NCI-H1417 (cell line): ENCODE data around the gene AOPEP.
"Not testable (repeated sequence)": the region's sequence is repeated elsewhere in the genome, so short reads cannot be mapped to it uniquely, and the experiment has no call there.

Experiments
- DNase-seq, 3 experiments: peaks; one replicate each; lab custom pipeline; 2025; lab: John Stamatoyannopoulos, UW

The AOPEP gene

DNA sequence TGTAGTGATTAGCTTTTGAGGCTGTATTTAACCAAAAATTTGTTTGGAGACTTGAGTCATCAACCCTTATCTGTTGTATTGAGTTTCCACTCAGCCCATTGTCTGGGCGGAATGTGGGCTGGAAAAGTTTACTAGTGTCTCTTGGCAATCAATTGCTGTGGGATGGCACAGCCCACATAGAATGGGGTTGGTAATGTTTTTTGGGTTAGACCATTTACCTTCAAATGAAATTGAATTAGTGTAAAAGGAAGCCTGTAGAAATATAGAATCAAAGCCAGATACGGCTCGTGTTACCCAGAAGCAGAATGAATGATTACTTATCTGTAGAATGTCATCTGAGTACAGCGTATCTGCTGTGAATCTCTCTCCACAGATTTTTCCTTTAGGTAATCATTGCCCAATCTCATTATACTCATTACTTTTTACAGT lies 142.9 kb downstream of the AOPEP start:
- DNase-seq, result no peak

DNA sequence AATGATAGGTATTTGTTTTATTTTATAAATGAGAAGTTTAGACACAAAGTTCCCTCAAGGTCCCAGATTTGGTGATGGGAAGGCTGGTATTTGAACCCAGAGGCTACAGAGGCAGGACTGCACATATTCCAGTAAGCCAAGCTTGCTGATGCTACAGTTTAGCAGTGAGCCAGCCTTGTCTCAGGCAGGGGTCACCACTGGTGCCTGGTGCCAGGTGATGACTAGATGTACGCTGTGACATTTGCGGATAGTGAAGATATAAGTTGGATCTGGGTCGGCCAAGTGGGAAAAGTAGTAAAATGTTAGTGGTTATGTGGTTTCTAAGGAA lies 143.9 kb downstream of the AOPEP start:
- no peak for DNase-seq

DNA sequence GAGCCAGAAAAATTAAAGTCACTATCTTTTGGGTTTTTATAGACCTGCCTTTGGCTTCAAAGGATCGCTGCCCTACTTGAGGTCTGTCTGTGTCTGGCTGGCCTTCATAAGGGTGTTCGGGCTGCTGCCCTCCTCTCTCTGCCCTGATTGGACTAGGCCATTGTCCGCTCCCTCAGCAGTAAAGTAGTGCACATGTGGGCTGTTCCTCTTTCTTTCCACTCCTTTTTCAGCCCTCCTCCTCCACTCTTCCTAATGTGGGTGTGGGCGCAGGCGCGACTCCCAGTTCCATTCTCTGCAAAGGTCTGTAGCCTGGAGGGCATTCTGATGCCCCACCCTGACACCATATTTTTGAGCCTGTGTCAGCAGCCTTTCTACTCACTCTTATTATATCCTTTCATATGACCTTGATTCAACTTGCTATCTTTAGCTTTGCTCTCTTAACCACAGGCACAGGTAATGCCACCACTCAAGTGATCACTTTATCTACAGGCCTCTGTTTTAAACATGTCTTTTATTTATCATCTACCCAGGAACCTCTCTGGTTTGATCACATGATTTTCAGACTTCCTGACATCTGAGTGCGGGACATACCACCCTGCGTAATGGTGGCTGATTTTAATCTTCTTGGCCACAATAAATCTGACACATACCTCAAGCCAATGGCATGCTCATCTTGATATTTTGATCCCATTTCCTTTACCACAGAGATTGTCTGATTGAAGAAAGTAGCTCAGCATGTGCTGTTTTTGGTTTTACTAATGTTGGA lies 144.5 kb downstream of the AOPEP start:
- DNase-seq, result no peak

DNA sequence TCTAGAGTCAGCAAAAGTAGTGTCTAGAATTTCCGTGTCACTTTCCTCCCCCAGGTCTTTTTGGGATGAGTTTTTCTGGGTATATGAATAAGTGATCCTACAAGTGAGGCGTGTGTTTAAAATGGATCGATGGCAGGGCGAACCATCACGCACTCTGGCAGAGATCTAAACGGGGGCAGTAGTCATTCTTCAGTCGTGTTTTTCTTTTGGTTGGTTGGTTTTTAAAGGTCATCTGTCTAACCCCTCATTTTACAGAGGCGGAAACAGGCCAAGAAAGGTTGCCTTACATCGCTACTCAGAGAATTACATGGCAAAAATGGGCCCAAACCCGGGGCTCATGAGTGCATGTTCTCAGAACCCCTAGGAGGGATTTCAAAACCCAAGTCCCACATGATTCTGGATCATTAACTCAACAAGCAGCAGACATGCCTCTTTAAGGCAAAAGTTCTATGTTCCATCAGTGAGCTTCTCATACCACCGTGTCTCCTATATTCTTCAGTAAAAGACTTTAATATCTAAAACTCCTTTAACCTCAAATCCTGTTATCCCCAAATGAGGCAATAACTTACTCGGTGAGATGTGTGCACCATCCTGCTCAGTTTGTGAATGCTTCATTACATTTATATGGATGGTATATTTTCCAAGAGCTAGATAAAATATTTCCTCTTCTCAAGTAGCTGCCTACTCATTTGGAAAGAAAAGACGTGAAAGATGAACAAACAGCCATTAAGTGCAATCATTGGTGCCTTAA lies 145.8 kb downstream of the AOPEP start:
- peak in 1 of 3 experiments; percentile 5 for DNase-seq

DNA sequence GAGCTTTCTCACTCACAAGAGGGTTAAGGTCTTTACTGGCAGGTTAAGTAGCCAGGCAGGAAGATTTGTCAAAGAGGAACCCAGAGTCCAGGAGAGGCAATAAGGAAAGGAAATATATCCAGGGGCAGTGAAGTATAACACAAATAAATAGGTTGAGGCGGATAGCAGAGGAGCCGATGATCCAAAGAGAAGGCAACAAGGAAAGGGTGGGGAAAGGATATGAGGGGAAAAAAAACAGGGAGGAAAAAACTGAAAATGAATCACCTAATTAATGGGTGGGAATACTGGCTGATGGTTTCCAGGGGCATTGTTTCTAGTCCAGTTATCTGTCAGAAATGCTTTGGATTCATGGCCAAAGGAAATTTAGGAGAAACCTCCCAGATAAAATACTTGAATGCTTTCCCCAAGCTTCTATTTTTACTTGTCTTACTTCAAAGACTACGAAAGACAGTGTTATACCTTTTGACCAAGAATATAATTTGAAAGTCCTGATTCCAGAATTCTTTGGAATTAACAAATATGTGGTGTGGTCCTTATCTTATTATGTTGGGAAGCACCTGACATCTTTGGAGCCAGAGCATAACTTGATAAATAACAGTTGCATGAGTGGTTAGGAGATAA lies 146.5 kb downstream of the AOPEP start:
- DNase-seq, result no peak

DNA sequence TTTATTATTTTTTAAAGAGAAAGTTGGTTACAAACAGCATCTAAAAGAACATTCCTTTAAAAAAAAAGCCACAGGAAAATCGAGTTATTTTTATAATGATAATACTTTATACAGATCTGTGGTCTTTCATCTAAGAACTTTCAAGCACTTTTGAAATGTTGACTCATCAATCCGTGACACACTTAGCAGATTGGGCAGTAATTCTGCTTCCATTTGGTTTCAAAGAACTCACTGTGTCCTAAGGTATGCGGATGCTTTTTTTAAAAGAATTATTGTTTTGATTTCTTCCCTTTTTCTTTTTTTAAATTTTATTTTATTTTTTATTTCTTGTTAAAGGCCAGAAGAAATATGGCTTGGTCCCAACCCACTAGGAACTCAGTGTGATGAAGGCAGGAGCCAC lies 147.8 kb downstream of the AOPEP start:
- DNase-seq, result no peak

DNA sequence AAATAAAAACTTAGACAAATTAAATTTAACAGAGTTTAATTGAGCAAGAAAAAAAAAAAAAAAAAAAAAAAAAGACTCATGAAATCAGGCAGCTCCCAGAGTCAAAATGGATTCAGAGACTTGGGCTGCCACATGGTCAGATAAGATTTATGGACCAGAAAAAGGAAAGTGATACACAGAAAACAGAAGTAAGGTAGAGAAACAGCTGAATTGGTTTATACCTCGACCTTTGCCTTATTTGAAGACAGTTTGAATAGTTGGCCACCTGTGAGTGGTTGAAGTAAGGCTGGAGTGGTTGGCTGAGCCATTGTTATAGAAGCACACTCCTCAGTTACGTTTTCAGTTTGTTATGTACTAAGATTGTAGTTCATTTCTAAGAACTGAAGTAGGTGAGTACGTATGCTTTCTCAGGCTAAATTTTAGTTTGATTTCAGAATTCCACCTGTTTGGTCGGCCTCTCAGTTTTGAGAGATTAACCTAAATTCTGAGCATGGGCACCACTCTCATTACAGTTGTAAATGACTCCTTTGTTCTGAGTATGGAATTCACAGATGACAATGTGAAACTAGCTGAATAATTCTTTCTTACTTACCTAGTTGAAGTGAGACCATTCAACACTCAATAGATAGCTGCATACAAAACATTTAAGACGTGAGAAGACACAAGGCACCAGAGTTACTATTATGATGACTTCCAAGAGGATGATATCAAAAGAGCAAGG lies 149.0 kb downstream of the AOPEP start:
- DNase-seq, result no peak

DNA sequence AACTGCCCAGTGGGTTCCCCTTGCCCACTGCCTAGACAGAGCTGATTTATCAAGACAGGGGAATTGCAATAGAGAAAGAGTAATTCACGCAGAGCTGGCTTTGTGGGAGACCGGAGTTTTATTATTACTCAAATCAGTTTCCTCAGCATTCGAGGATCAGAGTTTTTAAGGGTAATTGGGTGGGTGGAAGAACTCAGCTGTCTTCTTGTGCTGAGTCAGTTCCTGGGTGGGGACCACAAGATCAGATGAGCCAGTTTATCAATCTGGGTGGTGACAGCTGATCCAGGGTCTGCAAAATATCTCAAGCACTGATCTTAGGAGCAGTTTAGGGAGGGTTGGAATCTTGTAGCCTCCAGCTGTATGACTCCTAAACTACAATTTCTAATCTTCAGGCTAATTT lies 152.3 kb downstream of the AOPEP start:
- DNase-seq, result not testable (repeated sequence)

DNA sequence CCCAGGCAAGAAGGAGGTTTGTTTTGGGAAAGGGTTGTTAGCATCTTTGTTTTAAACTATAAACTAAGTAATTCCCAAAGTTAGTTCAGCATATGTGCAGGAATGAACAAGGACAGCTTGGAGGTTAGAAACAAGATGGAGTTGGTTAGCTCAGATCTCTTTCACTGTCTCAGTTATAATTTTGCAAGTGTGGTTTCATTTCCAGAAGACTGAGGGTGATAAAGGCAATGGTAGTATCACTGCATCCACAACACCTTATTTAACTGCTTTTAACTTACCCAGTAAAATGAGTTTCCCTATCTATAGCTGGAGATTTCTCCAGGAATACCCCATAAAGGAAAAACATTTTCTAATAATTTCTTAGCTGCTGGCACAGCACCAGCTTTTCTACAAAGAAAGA lies 152.7 kb downstream of the AOPEP start:
- no peak for DNase-seq

DNA sequence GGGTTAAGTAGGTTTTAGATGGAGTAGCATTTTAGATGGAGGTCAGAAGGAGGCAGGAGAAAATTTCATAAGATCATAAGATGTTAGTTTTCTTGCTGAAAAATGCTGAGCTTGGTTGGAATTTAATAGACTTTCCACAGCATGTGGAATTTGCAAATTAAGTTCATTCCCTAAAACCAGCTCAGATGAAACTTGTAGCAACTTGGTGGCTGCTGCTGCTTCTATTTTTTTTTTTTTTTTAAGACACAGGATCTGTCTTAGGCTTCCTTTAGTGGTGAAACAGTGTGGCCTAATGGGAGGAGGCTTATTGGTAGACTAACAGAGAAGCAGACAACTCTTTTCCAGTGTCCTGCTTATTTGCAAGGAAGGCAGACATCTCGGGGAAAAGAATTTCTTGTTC lies 154.5 kb downstream of the AOPEP start:
- DNase-seq, result no peak

DNA sequence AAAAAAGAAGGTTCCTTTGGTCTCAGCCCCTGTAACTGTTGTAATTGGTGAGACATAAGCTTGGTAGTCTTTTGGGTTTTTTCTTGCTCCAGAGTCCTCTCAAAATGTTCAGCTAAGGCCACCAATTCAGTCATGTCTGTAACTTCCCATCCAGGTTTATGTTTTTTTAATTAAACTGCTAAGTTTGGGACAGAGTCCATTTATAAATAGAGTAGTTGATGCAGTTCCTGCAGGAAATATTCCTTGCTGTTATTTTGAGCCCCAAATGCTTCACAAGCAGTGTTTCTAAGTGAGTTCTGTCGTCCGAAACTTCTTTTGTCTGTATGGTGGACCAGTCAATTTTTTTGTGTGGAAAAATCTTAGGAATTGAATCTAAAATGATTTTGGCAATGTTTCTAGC lies 155.0 kb downstream of the AOPEP start:
- no peak for DNase-seq

DNA sequence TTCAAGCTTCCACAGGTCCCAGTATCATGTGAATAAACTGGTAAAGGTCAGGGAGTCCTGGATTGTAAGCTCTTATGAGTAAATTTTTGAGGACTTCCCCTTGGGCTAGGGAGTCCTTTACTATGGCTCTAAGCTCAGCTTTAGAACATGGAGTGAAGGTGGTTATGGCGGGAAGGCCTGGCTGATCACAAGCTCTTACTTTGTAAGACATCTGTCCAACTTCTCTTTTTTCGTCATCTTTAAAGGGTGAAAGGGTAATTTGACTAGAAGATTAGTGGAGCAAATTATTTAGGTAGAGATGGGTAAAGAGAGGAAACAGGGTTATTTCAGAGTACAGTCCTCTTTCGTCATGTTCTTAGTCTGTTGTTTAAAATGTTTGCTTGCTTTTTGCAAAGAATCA lies 155.4 kb downstream of the AOPEP start:
- no peak for DNase-seq

DNA sequence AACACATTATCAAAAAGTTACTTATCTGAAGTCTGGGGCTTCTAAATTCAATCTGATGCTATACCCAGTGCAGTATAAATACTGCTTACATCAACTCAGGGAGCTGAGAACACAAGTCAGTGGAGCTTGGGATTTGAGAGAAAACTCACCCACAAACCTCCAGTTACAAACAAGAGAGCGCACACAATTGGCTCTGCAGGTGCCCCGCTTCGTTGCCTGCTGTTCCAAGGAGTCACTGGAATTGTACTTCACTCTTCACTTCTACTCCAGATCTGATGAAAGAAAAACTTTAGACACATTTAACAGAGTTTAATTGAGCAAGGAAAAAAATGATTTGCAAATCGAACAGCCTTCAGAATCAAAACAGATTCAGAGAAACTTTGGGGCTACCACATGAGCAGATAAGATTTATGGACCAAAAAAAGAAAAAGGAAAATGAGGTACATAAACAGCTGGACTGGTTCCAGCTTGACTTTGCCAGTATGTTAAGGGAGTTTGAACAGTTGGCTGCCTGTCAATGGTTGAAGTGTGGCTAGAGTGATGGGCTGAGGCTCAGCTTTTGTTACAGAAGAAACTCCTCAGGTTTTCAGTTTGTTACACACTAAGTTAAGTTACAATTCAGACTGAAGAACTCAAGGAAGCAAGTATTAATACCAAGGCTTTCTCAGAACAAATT lies 156.6 kb downstream of the AOPEP start:
- peak in 1 of 3 experiments; percentile 20 for DNase-seq

DNA sequence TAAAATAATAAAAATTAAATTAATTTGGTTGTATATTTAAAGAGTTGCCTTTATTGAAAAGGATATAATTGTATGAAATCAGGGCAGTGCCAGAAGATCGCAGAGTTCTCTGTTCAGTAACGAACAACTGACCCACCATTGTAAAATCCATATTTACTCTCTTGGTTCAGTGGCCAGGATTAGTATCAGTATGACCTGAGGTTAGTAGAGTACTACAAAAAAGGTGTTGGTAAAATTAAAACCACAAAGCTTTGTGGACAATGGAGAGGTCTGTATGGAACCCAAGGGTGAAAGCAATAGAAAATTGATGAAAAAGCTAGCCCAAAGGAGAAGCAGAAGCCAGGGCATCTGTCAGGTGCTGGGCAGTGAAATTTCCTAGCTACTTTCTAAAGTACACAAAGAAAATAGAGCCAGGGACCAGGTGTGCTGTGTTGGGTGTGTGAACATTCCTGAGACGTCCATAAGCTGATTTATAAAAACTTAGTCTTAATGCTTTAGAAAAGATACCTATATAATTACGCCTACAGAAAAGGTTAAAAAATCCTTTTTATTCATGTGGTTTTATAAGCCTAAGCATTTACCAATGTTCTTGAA lies 159.5 kb downstream of the AOPEP start:
- no peak for DNase-seq

DNA sequence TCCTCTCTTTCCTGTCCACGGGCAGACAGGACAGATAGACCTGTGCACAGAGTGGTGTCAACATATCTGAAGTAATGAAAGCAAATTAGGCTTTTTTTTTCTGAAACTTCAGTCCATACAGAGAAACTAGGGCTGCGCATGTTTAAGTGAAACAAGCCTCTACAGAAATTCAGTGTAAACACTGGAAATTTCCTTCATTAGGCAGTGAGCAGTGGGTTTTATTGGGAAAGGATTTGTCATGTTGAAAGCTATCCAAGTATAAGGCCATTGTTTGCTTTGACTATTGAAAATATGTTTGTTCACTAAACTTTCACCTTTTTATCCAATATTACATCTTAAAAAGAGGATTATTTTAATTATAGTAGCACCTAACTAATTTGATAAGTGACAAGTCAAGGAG lies 161.2 kb downstream of the AOPEP start:
- DNase-seq, result no peak

DNA sequence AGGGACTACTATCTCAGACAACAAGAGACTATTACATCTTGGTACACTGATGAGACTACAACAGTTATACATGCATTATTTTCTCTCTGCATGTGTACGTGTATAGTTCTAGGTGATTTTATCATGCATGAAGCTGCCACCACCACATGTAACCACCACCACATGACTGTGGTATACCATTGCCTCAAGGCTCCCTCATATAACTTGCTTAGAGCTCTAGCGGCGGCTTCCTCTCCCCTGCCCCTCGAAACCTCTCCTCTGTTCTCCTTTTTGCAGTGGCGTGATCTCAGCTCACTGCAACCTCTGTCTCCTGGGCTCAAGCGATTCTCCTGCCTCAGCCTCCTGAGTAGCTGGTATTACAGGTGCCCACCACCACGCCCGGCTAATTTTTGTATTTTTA lies 162.3 kb downstream of the AOPEP start:
- no peak for DNase-seq

DNA sequence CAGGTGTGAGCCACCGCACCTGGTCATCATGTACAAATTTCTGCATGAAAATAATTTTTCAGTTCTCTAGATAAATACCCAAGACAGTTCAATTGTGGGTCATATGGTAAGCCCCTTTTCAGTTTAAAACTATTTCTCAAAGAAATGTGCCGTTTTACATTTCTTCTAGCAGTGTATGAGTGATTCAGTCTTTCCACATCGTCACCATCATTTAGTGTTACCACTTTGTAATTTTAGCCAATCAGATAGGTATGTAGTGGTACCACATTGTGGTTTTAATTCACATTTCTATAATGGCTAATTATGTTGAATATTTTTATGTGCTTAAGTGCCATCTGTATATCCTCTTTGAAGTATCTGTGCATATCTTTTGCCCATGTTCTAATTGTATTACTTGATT lies 163.1 kb downstream of the AOPEP start:
- no peak for DNase-seq

DNA sequence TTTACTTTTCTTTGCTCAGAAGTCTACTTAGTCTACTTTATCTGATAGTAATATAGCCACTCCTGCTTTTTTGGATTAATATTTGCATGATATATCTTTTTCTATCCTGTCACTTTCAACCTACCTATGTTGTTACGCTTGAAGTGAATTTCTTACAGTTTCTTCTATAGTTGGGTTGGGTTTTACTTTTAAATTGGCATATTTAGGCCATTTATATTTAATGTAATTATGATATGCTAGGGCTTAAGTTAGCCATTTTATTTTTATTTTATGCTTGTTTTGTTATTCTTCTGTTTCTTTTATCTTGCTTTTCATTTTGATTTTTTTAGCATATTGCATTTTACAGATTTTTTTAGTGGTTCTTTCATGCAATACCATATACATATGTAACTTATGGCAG lies 164.7 kb downstream of the AOPEP start:
- DNase-seq, result no peak

DNA sequence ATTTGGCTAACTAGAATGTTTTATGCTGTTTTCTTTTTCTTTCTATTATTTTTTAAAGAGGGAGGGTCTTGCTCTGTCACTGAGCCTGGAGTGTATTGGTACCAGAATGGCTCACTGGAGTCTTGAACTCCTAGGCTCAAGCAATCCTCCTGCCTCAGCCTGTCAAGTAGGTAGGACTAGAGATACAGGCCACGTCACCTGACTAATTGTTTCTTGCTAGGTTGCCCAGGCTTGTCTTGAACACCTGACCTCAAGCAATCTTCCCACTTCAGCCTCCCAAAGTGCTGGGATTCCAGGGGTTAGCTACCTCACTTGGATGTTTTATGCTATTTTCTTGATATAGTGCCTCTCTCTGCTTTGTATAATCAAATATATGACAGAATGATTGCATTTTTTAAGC lies 166.2 kb downstream of the AOPEP start:
- no peak for DNase-seq

DNA sequence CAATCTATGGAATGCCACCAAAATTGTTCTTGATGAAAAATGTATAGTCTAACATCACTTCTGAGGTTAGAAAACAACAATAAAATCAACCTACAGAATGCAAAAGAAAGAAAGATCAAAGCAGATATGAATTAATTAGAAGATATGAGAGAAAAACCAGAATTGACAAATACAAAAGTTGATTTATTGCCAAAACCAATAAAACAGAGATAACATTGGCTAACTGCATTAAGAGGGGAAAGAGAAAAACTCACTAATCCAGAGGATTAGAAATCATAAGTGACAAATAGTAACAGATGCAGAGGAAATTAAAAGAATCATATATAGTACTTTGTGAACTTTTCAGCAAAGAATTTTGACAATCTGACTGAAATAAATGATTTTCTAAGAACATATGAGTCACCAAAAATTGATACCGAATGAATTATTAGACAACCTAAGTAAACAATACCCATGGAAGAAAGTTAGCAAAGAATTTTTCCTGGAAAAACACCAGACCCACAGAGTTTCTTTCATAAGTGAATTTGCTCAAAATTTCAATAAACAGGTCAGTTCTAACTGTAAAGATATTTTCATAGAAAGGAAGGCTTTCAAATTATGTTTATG lies 167.7 kb downstream of the AOPEP start:
- DNase-seq, result no peak

DNA sequence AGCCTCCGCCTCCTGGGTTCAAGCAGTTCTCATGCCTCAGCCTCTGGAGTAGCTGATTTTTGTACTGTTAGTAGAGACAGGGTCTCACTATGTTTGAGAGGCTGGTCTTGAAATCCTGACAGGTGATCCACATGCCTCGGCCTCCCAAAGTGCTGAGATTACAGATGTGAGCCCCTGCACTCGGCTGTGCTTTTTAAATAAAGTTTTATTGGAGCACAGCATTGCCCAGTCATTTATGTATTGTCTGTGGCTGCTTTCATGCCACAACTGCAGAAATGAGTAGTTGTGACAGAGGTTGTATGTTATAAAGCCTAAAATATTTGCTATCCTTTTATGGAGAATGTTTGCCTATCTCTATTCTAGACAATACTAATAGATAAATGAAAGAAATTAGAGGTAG lies 169.2 kb downstream of the AOPEP start:
- no peak for DNase-seq
